Measurements from ENCODE around the gene HOXD3.

DNA sequence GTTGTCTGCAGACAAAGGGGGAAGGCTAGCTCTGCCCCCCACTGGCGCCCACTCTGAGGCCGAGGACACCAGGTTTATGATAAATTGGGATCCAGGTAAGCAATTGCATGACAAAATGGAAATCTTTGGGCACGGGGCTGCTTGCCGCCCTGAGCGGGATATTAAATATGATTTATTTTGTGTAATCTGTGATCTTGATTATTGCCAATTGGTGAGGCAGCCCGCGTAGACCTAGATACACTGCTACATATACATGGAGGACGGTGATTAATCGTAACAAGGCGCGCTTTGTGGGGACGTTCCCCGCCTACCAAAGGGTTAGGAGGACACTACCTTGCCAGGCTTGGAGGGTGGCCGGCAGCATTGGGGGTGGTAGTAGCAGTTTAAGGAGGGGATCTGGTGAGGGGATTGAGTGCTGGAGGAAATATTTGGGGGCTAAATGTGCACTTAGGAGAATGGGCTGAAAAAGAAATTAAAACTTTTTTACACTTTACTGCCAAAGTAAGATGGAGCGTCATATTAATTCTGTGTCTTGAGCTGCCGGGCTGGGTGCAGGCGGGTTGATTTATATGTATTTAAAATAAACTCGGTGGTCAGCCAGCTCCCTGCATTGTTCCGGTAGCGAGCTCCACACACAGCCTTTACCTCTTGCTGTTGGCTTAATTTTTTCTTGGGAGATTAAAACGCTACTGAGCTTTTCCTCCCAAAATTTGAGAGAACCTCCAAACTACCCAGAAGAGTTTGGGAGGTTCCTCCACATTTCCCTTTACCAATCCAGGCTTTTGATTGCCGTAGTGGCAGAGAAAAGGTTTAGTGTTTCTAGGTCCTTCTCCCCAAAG is 4.1 kb downstream of the HOXD3 start:
- TF ChIP-seq EZH2 (IDR thresholded peaks at IDR 0.05; ENCODE audit: low read length), result no peak
- TF ChIP-seq, protein P1, sequence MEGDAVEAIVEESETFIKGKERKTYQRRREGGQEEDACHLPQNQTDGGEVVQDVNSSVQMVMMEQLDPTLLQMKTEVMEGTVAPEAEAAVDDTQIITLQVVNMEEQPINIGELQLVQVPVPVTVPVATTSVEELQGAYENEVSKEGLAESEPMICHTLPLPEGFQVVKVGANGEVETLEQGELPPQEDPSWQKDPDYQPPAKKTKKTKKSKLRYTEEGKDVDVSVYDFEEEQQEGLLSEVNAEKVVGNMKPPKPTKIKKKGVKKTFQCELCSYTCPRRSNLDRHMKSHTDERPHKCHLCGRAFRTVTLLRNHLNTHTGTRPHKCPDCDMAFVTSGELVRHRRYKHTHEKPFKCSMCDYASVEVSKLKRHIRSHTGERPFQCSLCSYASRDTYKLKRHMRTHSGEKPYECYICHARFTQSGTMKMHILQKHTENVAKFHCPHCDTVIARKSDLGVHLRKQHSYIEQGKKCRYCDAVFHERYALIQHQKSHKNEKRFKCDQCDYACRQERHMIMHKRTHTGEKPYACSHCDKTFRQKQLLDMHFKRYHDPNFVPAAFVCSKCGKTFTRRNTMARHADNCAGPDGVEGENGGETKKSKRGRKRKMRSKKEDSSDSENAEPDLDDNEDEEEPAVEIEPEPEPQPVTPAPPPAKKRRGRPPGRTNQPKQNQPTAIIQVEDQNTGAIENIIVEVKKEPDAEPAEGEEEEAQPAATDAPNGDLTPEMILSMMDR (optimal IDR thresholded peaks at IDR 0.05 in 1 of 3, IDR thresholded peaks at IDR 0.05 in 1 of 3, conservative IDR thresholded peaks at IDR 0.05 in 1 of 3; ENCODE audit: extremely low read depth in 1 of 3, insufficient read depth in 2 of 3, low read length in 3 of 3), result no peak

Data from keratinocyte (primary cell).